Suprapubic skin (tissue), 4 donors: ENCODE measurements around the gene CCL28. TPM values are rescaled to one million over a fixed set of nuclear protein-coding genes. Genes with fewer than 3 reads are reported as not detected.

ENCODE experiments used
- DNase-seq, 2 donors: peaks; one replicate each; pipeline ENCODE4 v3.0.0-alpha.2; 2019; ENCODE audit warnings: low spot score in 2 of 2
- H3K27ac ChIP-seq: fragments of 200-600 bp; sonication (generic); one replicate; pipeline ENCODE4 v1.5.1; 2019
- H3K27me3 ChIP-seq: fragments of 200-600 bp; sonication (generic); one replicate; pipeline ENCODE4 v1.5.1; 2019
- H3K36me3 ChIP-seq: fragments of 200-600 bp; sonication (generic); one replicate; pipeline ENCODE4 v1.5.1; 2019
- H3K4me1 ChIP-seq: fragments of 200-600 bp; sonication (generic); one replicate; pipeline ENCODE4 v1.5.1; 2019
- H3K4me3 ChIP-seq: fragments of 200-600 bp; sonication (generic); one replicate; pipeline ENCODE4 v1.5.1; 2019; ENCODE audit warnings: mild to moderate bottlenecking
- H3K9me3 ChIP-seq: fragments of 200-600 bp; sonication (generic); one replicate; pipeline ENCODE4 v1.5.1; 2019
- EP300 ChIP-seq: sonication (generic); formaldehyde crosslinking; IDR thresholded peaks from one replicate; pipeline ENCODE4 v1.6.1; 2017; ENCODE audit warnings: antibody characterized with exemption
- POLR2A ChIP-seq, 2 donors: fragments of 450-650 bp; IDR thresholded peaks; one replicate each; pipeline ENCODE4 v1.6.1; 2017; ENCODE audit warnings: antibody characterized with exemption in 2 of 2, mild to moderate bottlenecking in 2 of 2, moderate library complexity in 2 of 2
- POLR2AphosphoS5 ChIP-seq, 3 donors: sonication (generic); formaldehyde crosslinking; IDR thresholded peaks; one replicate each; pipeline ENCODE4 v1.6.1; 2017; ENCODE audit warnings: antibody characterized with exemption in 3 of 3
- WGBS: methylation state at CpG from one replicate; pipeline ENCODE4 v1.1.5; 2018; 5-methylcytosine and 5-hydroxymethylcytosine counted together
- total RNA-seq, 4 donors: library from RNA; depleted of rRNA; stranded (reverse); fragments of >200 nt; gene quantifications; one replicate each; pipeline ENCODE4 v1.1.0, GENCODE V29; 2016
- TF ChIP-seq, protein P1 (sequence below), 2 donors: fragments of 200-600 bp in 1 of 2; fragments of 450-650 bp in 1 of 2; sonication (generic) in 1 of 2; IDR thresholded peaks; one replicate each; pipeline ENCODE4 v1.5.1; 2016 to 2019; ENCODE audit warnings: antibody characterized with exemption in 2 of 2, mild to moderate bottlenecking in 1 of 2, moderate library complexity in 1 of 2

CCL28 gene
- total RNA-seq, 4 donors from 2014 or later: 10.7 to 24.8 (median 17.8) TPM

DNA sequence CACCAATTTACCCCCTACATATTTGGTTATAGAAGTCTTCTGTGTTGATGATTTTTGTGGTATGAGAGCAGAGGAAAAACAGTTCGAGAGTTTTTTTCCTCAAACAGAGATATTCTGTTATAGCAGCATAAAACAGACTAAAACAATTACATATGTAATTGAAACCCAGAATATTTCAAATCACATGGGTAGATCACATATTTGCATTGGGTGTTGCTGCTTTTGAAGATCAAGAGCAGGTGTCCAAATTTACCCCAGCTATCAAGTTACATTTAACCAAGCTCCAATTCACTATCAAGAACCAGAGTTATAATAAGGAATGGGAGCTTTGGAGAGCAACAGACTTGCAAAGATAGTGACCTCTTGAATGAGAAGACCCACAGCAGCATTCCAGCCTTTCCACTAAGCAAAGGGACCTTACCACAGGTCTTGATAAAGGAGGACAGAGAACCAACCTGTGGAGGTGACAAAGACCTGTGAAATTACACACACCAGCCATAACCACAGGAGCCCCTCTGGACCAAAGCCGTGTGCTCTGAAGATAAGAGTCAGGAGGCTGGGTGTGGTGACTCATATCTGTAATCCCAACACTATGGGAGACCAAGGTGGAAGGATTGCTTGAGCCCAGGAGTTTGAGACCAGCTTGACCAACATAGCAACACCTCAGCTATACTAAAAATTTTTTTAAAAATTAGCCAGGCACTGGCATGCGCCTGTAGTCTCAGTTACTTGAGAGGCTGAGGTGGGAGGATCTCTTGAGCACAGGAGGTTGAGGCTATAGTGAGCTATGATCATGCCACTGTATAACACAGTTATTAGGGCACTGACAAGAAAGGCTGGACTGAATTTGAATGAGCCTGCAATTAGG is 4.0 kb upstream of the CCL28 start:
- Histone ChIP-seq H3K36me3 (no peaks in the 10 kb centered on the region), H3K4me3 (no peak overlapping the region), H3K27me3 (no peaks in the 10 kb centered on the region), H3K9me3 (no peaks in the 10 kb centered on the region), H3K27ac (no peak overlapping the region), H3K4me1 (peaks cover 7% of the 10 kb centered on the region)
- no peak for DNase-seq
- TF ChIP-seq POLR2A (IDR thresholded peaks at IDR 0.05) (no peak), POLR2AphosphoS5 (IDR thresholded peaks at IDR 0.05) (no peak), EP300 (no peak)
- TF ChIP-seq, protein P1, sequence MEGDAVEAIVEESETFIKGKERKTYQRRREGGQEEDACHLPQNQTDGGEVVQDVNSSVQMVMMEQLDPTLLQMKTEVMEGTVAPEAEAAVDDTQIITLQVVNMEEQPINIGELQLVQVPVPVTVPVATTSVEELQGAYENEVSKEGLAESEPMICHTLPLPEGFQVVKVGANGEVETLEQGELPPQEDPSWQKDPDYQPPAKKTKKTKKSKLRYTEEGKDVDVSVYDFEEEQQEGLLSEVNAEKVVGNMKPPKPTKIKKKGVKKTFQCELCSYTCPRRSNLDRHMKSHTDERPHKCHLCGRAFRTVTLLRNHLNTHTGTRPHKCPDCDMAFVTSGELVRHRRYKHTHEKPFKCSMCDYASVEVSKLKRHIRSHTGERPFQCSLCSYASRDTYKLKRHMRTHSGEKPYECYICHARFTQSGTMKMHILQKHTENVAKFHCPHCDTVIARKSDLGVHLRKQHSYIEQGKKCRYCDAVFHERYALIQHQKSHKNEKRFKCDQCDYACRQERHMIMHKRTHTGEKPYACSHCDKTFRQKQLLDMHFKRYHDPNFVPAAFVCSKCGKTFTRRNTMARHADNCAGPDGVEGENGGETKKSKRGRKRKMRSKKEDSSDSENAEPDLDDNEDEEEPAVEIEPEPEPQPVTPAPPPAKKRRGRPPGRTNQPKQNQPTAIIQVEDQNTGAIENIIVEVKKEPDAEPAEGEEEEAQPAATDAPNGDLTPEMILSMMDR (IDR thresholded peaks at IDR 0.05): no peak
- 75% methylated on average over 3 of the region's 3 CpGs for WGBS

- 96% methylated on average over 2 of the region's 2 CpGs for WGBS
- Histone ChIP-seq H3K4me1 (peaks cover 16% of the 10 kb centered on the region), H3K27me3 (no peaks in the 10 kb centered on the region), H3K27ac (no peak overlapping the region), H3K4me3 (no peak overlapping the region), H3K36me3 (no peaks in the 10 kb centered on the region), H3K9me3 (no peaks in the 10 kb centered on the region)
- no peak for TF ChIP-seq POLR2AphosphoS5 (IDR thresholded peaks at IDR 0.05)
- TF ChIP-seq POLR2A (IDR thresholded peaks at IDR 0.05): no peak
- TF ChIP-seq, protein P1 (IDR thresholded peaks at IDR 0.05): no peak
- TF ChIP-seq EP300: no peak
- DNase-seq: no peak
Measured at GRCh38 chr5:43413966-43414365, 1.8 kb upstream of the CCL28 start.

- Histone ChIP-seq H3K36me3 (no peaks in the 10 kb centered on the region), H3K9me3 (no peaks in the 10 kb centered on the region), H3K4me3 (no peak overlapping the region), H3K27ac (no peak overlapping the region), H3K27me3 (no peaks in the 10 kb centered on the region), H3K4me1 (peaks cover 16% of the 10 kb centered on the region)
- no peak for DNase-seq
- 95% methylated on average over 1 of the region's 1 CpG for WGBS
- TF ChIP-seq, protein P1 (IDR thresholded peaks at IDR 0.05): no peak
- no peak for TF ChIP-seq POLR2AphosphoS5 (IDR thresholded peaks at IDR 0.05)
Measured at GRCh38 chr5:43412644-43413043, 453 bp upstream of the CCL28 start.

GRCh38 chr5:43411495-43411894 is 696 bp downstream of the CCL28 start:
- no peak for DNase-seq
- no peaks in the 10 kb centered on the region for H3K9me3 ChIP-seq
- no peak overlapping the region for H3K4me3 ChIP-seq
- WGBS: 28% methylated on average over 3 of the region's 3 CpGs
- no peaks in the 10 kb centered on the region for H3K27me3 ChIP-seq
- H3K27ac ChIP-seq: no peak overlapping the region
- TF ChIP-seq, protein P1 (IDR thresholded peaks at IDR 0.05): no peak
- peaks cover 16% of the 10 kb centered on the region for H3K4me1 ChIP-seq
- no peaks in the 10 kb centered on the region for H3K36me3 ChIP-seq

DNA sequence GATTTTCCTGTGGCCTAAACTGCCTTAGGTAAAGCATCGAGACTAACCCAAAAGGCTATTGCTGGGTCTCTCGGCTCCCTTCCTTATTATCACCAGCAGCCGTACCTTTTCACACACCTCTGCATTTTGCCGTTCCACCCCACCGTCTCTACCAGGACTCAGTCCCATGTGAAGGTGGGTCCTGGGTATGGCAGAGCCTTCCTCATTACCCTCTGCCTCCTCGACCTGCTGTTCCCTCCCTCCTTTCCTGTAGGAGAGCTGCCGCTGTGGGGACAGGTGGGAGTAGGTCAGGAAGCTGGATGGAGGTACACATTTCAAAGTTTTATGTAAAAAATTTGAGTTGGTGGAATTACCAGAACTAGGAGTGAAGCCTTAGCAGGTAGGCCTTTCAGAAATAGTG is 1.8 kb downstream of the CCL28 start:
- Histone ChIP-seq H3K9me3 (no peaks in the 10 kb centered on the region), H3K27me3 (no peaks in the 10 kb centered on the region), H3K36me3 (no peaks in the 10 kb centered on the region), H3K27ac (no peak overlapping the region), H3K4me1 (peaks cover 16% of the 10 kb centered on the region), H3K4me3 (no peak overlapping the region)
- 90% methylated on average over 7 of the region's 7 CpGs for WGBS
- DNase-seq: no peak
- TF ChIP-seq POLR2AphosphoS5 (IDR thresholded peaks at IDR 0.05): no peak
- TF ChIP-seq, protein P1 (IDR thresholded peaks at IDR 0.05): no peak
- TF ChIP-seq POLR2A (IDR thresholded peaks at IDR 0.05): no peak
- TF ChIP-seq EP300: no peak
